ENCODE measurements around the gene FALEC.

The FALEC gene

GRCh38 chr1:150472601-150473200 lies 42.9 kb upstream of the FALEC start:
- Histone ChIP-seq H3K4me3 (ENCODE audit: insufficient read depth, low read length, poor library complexity, severe bottlenecking) (no peak overlapping the region), H3K79me2 (ENCODE audit: insufficient read depth, low read length) (no peaks in the 10 kb centered on the region), H3K27me3 (ENCODE audit: low read length) (no peaks in the 10 kb centered on the region), H3K36me3 (ENCODE audit: low read length) (peaks cover 11% of the 10 kb centered on the region; the same call in 1 of the 2 replicates), H3F3A (ENCODE audit: insufficient read depth) (0 out of 2 replicates have a peak, but pooled peaks cover 2% of the 10 kb centered on the region), H3K27ac (ENCODE audit: low read depth, low read length) (no peak overlapping the region), H2AFZ (ENCODE audit: low read depth, low read length, severe bottlenecking) (no peak overlapping the region), H3K9me2 (replicated peaks; ENCODE audit: insufficient read depth, low read length) (no peaks in the 10 kb centered on the region), H3K9me3 (ENCODE audit: insufficient read depth, low read length) (no peaks in the 10 kb centered on the region), H4K20me1 (ENCODE audit: low read depth, low read length) (no peaks in the 10 kb centered on the region; the same call in 1 of the 2 replicates), H3K9ac (ENCODE audit: low read length) (no peak overlapping the region), H3K4me2 (ENCODE audit: low read depth, low read length, poor library complexity, severe bottlenecking) (no peak overlapping the region)
- no peak for TF ChIP-seq CTCF (IDR thresholded peaks at IDR 0.05; ENCODE audit: insufficient read depth, low read length, poor library complexity, severe bottlenecking)

GRCh38 chr1:150473659-150474058 lies 41.9 kb upstream of the FALEC start:
- Histone ChIP-seq H3K27me3 (ENCODE audit: low read length) (no peaks in the 10 kb centered on the region), H3K4me2 (ENCODE audit: low read depth, low read length, poor library complexity, severe bottlenecking) (no peak overlapping the region), H3K4me3 (ENCODE audit: insufficient read depth, low read length, poor library complexity, severe bottlenecking) (no peak overlapping the region), H3K9ac (ENCODE audit: low read length) (no peak overlapping the region), H3K79me2 (ENCODE audit: insufficient read depth, low read length) (no peaks in the 10 kb centered on the region), H2AFZ (ENCODE audit: low read depth, low read length, severe bottlenecking) (no peak overlapping the region), H3K36me3 (ENCODE audit: low read length) (peaks cover 11% of the 10 kb centered on the region; the same call in 1 of the 2 replicates), H3K9me3 (ENCODE audit: insufficient read depth, low read length) (no peaks in the 10 kb centered on the region), H3K27ac (ENCODE audit: low read depth, low read length) (no peak overlapping the region), H3K9me2 (replicated peaks; ENCODE audit: insufficient read depth, low read length) (no peaks in the 10 kb centered on the region), H4K20me1 (ENCODE audit: low read depth, low read length) (no peaks in the 10 kb centered on the region; the same call in 1 of the 2 replicates), H3F3A (ENCODE audit: insufficient read depth) (0 out of 2 replicates have a peak, but pooled peaks cover 5% of the 10 kb centered on the region)
- TF ChIP-seq EZH2phosphoT487 (conservative IDR thresholded peaks at IDR 0.05; ENCODE audit: low read length), result no peak
- no peak for TF ChIP-seq CTCF (IDR thresholded peaks at IDR 0.05; ENCODE audit: insufficient read depth, low read length, poor library complexity, severe bottlenecking)

DNA sequence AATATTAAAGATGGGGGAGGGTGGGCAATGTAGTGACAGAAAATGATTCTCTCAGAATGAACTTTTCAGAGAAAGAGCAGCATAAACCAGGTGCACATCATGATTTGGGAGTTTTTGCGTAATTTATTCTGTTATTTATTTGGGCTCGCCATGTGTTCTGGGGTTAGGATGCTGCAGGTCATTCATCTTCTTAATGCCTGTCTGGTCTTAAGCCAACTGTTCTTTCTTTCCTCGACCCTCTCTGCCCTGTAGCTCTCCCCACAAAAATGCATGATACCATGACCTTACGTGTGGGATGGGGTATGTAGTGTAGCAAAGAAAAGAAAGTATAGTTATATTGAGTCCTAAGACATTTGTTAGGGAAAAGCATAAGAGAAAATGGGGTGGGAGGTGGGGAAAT lies 40.7 kb upstream of the FALEC start:
- H3K9me3 ChIP-seq (ENCODE audit: insufficient read depth, low read length), result no peaks in the 10 kb centered on the region
- no peak for TF ChIP-seq EZH2phosphoT487 (conservative IDR thresholded peaks at IDR 0.05; ENCODE audit: low read length)
- no peak for TF ChIP-seq CTCF (IDR thresholded peaks at IDR 0.05; ENCODE audit: insufficient read depth, low read length, poor library complexity, severe bottlenecking)
- H3K36me3 ChIP-seq (ENCODE audit: low read length), result peaks cover 11% of the 10 kb centered on the region; the same call in 1 of the 2 replicates
- H3K4me2 ChIP-seq (ENCODE audit: low read depth, low read length, poor library complexity, severe bottlenecking), result no peak overlapping the region
- no peaks in the 10 kb centered on the region for H3K27me3 ChIP-seq (ENCODE audit: low read length)
- no peaks in the 10 kb centered on the region for H3K79me2 ChIP-seq (ENCODE audit: insufficient read depth, low read length)
- H3K27ac ChIP-seq (ENCODE audit: low read depth, low read length), result no peak overlapping the region
- H3K9me2 ChIP-seq (replicated peaks; ENCODE audit: insufficient read depth, low read length), result no peaks in the 10 kb centered on the region
- no peaks in the 10 kb centered on the region; the same call in 1 of the 2 replicates for H4K20me1 ChIP-seq (ENCODE audit: low read depth, low read length)
- no peak overlapping the region for H3K9ac ChIP-seq (ENCODE audit: low read length)
- H3F3A ChIP-seq (ENCODE audit: insufficient read depth), result 0 out of 2 replicates have a peak, but pooled peaks cover 5% of the 10 kb centered on the region
- H2AFZ ChIP-seq (ENCODE audit: low read depth, low read length, severe bottlenecking), result no peak overlapping the region
- no peak overlapping the region for H3K4me3 ChIP-seq (ENCODE audit: insufficient read depth, low read length, poor library complexity, severe bottlenecking)
